GM19468 (cell line): ENCODE measurements around the gene DUS2.

Source experiments
- ATAC-seq: cut with Tn5 transposase; IDR thresholded peaks from one replicate; pipeline ENCODE4 v1.9.1; 2021; ENCODE audit warnings: mild to moderate bottlenecking, moderate library complexity, moderate number of reproducible peaks; ENCODE audit not compliant: unreplicated experiment; ENCODE audit errors: extremely low read depth

The DUS2 gene

GRCh38 chr16:68040506-68041288 is 17.6 kb downstream of the DUS2 start:
- ATAC-seq, result no peak

- ATAC-seq, result no peak
Observed at GRCh38 chr16:68041783-68042182, 18.7 kb downstream of the DUS2 start.

DNA sequence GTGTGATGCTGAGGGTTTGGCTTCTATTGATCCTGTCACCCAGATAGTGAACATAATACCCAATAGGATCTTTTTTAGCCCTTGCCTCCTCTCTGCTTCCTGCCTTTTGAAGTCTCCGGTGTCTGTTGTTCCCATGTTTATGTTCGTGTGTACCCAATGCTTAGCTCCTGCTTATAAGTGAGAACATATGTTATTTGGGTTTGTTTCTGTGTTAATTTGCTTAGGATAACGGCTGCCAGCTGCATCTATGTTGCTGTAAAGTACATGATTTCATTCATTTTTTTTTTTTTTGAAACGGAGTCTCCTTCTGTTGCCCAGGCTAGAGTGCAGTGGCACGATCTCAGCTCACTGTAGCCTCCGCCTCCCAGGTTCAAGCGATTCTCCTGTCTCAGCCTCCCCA is 23.0 kb downstream of the DUS2 start:
- no peak for ATAC-seq

DNA sequence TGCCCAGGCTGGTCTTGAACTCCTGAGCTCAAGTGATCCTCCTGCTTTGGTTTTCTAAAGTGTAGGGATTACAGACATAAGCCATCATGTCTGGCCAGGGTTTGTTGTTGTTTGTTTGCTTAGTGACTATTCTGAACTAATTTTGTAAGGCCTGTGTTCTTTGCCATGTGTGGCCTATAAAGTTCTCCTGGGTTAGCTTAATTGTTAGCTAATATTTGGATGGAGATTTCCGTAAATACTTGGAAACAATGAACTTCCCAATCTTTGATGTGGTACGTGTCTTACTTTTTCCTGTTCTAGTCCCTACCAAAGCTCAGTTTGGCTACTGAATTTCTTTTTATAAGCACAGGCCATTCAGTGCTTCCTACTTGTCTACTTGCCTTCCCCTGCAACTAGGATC is 24.9 kb downstream of the DUS2 start:
- no peak for ATAC-seq

DNA sequence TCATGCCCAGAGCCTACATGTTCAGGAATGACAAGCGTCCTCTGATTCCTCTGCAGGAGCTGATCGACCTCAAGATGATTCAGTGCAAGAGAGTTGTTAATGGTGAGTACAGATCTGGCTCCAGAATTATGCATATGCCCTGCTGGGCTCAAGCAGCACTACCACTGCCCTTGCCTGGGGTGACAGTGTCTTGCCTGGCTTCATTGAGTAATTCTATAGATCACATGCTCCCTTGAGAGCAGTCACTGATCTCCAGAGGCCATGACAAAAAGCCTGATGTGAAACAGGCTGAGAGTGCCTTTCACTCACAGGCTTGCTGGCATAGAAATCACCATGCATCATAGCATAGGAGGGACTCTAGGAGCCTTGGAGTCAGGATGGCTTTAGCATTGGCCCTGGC is 26.4 kb downstream of the DUS2 start:
- ATAC-seq, result no peak

- ATAC-seq, result no peak
Observed at GRCh38 chr16:68055395-68055794, 32.3 kb downstream of the DUS2 start.

DNA sequence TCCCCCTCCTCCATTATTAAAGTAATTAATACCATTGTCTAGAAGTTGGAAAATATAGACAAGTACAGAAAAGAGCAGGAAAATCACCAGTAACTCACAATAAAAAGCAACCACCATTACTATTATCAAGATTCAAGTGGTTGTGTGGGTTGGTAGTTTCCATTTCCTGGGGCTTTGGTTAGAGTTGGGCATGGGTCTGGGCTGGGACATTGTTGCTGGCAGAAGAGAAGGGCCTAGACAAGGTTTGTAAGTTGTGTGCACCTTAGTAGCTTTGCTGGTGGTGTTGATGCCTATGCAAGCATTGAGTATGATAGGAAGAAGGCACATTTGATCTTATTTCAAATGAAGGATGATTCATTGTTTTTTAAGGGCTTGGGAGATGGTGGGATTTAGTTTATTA is 36.7 kb downstream of the DUS2 start:
- no peak for ATAC-seq

GRCh38 chr16:68061396-68061795 is 38.3 kb downstream of the DUS2 start:
- ATAC-seq, result no peak

DNA sequence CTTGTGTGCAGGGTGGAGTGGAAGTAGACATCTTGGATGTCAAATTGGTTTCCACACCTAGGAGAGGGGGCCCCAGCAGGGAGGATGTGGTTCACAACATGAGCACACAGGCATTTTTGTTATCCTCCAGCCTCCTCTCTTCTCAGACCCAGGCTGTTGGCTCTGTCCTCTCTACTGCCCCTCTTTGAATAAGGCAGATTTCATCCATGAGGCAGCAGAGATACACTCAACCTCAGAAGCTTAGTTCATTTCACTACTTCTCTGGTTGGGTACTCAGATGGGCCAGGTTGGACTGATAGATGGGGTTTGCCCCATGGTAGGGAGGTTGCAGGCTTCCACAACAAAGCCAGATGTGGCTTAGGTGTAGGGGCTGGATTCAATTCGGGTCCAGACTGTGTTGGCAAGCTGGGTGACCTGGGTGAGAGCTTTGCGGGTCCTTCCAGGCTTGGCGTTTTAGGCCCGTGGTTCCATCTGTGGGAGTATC is 39.9 kb downstream of the DUS2 start:
- ATAC-seq, result no peak

DNA sequence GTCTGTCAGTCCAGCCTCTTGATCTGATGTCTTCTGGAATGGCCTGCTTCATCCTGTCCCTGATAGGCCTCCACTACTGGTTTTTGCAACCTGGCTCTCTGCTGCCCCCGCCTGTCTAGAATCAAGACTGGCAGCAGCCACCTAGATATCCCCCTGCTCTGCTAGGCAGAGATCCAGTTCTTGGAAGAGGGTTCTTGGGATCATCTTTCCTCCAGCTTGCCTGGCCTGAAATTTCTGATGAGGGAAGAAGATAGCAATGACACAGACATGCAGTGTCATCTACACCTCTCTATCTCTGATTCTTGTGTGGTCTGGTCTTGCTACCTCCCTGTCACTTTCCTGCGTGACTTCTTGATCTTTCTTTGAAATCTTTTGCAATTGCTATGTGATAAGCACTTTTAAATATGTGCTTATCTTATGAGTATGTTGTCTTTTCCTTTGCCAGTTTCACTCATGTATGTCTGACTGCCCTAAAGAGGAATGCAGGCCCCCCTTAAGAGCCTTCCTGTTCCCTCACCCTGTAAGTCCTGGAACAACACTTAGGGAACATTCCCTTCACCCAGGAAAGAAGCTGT is 41.8 kb downstream of the DUS2 start:
- ATAC-seq, result no peak

DNA sequence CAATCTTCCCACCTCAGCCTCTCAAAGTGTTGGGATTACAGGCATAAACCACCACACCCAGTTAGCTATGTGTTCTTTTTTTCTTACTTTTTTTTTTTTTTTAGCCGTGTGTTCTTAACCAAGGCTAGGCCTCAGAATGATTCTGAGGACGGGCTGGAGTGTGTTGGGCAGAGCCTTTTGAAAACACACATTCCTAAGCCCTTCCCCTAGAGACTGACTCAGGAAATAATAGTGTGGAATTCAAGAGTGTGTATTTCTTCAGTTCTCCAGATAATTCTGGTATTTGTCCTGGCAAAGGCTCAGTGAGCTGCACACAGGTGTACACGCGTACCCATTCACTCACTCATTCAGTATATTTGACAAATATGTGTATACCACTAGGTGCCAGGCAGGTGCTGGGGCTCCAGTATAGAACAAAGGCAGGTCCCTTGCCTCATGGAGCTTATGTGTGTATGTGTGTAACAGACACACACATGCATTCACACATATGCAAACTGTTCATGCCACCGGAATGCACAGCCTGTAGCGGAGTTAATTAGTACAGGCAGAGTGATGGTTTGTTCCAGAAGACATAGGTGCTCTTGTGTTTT is 42.7 kb downstream of the DUS2 start:
- ATAC-seq, result no peak

GRCh38 chr16:68066763-68067162 is 43.7 kb downstream of the DUS2 start:
- ATAC-seq, result no peak

- no peak for ATAC-seq
Observed at GRCh38 chr16:68068926-68069325, 45.8 kb downstream of the DUS2 start.

GRCh38 chr16:68069511-68070248 is 46.6 kb downstream of the DUS2 start:
- no peak for ATAC-seq

- ATAC-seq, result no peak
Observed at GRCh38 chr16:68070249-68070730, 47.2 kb downstream of the DUS2 start.

GRCh38 chr16:68070806-68071517 is 47.9 kb downstream of the DUS2 start:
- ATAC-seq, result no peak

DNA sequence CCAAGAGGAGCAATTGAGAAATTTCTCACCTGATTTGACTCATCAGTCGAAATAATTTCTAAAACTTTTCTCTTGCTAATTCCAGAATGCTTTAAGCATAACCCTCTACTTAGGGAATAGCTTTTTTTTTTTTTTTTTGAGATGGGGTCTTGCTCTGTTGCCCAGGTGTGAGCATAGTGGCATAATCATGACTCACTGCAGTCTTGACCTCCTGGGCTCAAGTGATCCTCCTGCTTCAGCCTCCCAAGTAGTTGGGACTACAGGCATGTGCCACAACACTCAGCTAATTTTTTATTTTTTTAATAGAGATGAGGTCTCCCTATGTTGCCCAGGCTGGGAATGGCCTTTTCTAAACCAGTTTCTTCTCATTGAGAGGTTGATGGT is 48.4 kb downstream of the DUS2 start:
- no peak for ATAC-seq

DNA sequence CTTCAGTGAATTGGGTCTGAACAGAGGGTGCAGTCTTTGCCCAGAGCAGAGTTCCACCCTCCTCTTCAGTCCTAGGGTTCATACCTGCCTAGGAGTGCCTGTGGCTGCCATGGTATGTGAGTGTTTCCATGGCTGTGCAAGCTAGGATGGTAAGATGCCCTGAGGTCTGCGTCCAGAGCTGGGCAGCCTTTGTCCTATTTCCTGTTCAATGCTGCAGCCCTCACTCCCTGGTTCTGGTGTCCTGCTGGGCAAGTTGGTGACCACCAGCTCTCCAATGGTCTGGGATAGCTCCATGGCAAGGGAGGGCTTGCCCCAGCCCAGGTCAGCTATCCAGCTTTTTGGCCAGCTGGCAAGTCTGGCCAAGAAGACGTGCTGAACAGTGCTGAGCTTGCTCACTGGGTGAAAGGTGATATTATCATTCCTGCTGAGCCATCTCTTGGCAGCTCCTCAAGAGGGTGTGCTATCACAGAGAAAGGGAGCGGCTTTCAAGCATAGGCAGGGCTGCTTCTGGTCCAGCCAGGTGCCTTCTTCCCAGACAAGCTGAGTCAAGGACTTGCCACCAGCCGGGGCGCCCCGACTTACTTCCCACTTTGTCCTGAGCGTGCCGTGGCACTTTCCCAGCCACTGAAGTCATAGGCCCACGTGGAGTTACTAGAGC is 49.1 kb downstream of the DUS2 start:
- ATAC-seq, result no peak

DNA sequence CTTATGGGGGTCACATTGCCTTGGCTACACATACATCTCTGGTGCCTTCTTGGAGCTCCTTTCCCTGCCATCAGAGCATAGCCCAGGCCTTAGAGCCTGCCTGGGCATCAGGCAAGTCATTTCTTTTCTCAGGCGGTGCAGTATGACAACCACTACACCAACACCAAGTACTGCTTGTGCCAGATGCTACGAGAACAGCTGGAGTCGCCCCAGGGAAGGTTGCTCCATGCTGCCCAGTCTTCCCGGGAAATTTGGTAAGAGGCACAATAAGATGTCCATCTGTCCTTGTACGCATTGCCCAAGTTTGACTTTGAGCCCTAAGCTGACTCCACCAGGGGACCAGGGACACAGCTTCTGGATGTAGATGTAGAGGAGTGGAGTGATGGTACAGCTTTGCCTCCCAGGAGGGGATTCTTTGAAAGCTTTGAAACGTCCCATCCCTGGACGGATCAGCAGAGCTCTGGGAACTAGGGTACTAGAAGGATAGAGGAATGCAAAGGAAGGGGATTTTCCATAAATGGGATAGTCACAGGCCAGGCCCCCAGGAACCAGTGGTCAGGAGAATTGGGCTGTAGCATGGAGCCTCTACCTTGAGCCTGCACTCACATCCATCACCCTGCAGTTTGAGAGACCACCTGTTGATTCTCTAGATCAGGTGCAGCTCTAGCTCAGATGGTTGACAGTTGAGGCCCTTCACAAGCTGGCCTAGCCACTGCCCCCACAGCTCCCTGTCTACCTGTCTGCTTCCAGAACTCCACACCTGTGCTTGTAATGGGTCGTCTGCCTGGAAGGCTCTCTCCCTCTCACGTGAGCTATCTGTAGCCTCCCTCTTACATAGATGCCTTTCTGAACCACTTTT is 51.0 kb downstream of the DUS2 start:
- ATAC-seq, result no peak
